Measurements from ENCODE around the gene CD109.

GRCh38 chr6:73782911-73783310, 86.9 kb downstream of the CD109 start:
- no peak for TF ChIP-seq CTCF (IDR thresholded peaks at IDR 0.05; ENCODE audit: low read depth, low read length)
- no peak for TF ChIP-seq MYC (IDR thresholded peaks at IDR 0.05; ENCODE audit: low read depth, low read length)
- TF ChIP-seq POLR2A (IDR thresholded peaks at IDR 0.05; ENCODE audit: extremely low read depth, insufficient read length) = no peak

Measured in NB4 (cell line).